HEK293T (cell line): ENCODE results near the gene EID2.

Experiments
- ARNT ChIP-seq: fragments of 450-650 bp; IDR thresholded peaks from 2 replicates; pipeline ENCODE4 v1.6.1; 2017; ENCODE audit warnings: mild to moderate bottlenecking
- BHLHE40 ChIP-seq: fragments of 450-650 bp; IDR thresholded peaks from 2 replicates; pipeline ENCODE4 v1.6.1; 2016; ENCODE audit warnings: mild to moderate bottlenecking, moderate library complexity, borderline replicate concordance
- CTBP1 ChIP-seq: fragments of 450-650 bp; IDR thresholded peaks from 2 replicates; pipeline ENCODE4 v1.6.1; 2016; ENCODE audit warnings: borderline replicate concordance
- ELF4 ChIP-seq: fragments of 450-650 bp; IDR thresholded peaks from 2 replicates; pipeline ENCODE4 v1.6.1; 2017; ENCODE audit warnings: antibody characterized with exemption
- FOXA1 ChIP-seq: fragments of 450-650 bp; IDR thresholded peaks from 2 replicates; pipeline ENCODE4 v1.6.1; 2016; ENCODE audit warnings: mild to moderate bottlenecking
- FOXK2 ChIP-seq: fragments of 450-650 bp; IDR thresholded peaks from 2 replicates; pipeline ENCODE4 v1.6.1; 2016; ENCODE audit warnings: mild to moderate bottlenecking
- FOXM1 ChIP-seq: fragments of 450-650 bp; IDR thresholded peaks from 2 replicates; pipeline ENCODE4 v1.6.1; 2017; ENCODE audit warnings: mild to moderate bottlenecking, borderline replicate concordance
- HDGF ChIP-seq: fragments of 450-650 bp; IDR thresholded peaks from 2 replicates; pipeline ENCODE4 v1.6.1; 2017; ENCODE audit warnings: antibody characterized with exemption, borderline replicate concordance
- NFRKB ChIP-seq: fragments of 450-650 bp; IDR thresholded peaks from 2 replicates; pipeline ENCODE4 v1.6.1; 2016; ENCODE audit warnings: mild to moderate bottlenecking, moderate library complexity
- PKNOX1 ChIP-seq: fragments of 450-650 bp; IDR thresholded peaks from 2 replicates; pipeline ENCODE4 v1.6.1; 2016
- SP1 ChIP-seq: fragments of 450-650 bp; IDR thresholded peaks from 2 replicates; pipeline ENCODE4 v1.6.1; 2017
- SUZ12 ChIP-seq: fragments of 450-650 bp; IDR thresholded peaks from 2 replicates; pipeline ENCODE4 v1.6.1; 2016; ENCODE audit warnings: mild to moderate bottlenecking
- TARDBP ChIP-seq: fragments of 450-650 bp; IDR thresholded peaks from 2 replicates; pipeline ENCODE4 v1.6.1; 2016
- ZNF384 ChIP-seq: fragments of 450-650 bp; IDR thresholded peaks from 2 replicates; pipeline ENCODE4 v1.6.1; 2016

- TF ChIP-seq TARDBP (no peak), PKNOX1 (no peak), FOXA1 (no peak), FOXM1 (no peak), ARNT (no peak), FOXK2 (no peak), SUZ12 (no peak), BHLHE40 (no peak), SP1 (no peak), NFRKB (no peak), ELF4 (no peak), CTBP1 (no peak), ZNF384 (no peak), HDGF (no peak)
Measured at GRCh38 chr19:39492225-39492624, 47.7 kb downstream of the EID2 start.
